Measurements from ENCODE around the gene IL12RB1. TPM values are rescaled to one million over a fixed set of nuclear protein-coding genes. Genes with fewer than 3 reads are reported as not detected.

The IL12RB1 gene
- total RNA-seq, 4 donors from 2014 or later = 1.1 to 4.4 (median 1.6) TPM

GRCh38 chr19:18016209-18016910 is 70.4 kb downstream of the IL12RB1 start:
- ATAC-seq (ENCODE audit: low FRiP score) = no peak

GRCh38 chr19:18014197-18014596 is 72.5 kb downstream of the IL12RB1 start:
- no peak for TF ChIP-seq CTCF (IDR thresholded peaks at IDR 0.05)
- no peak for ATAC-seq (ENCODE audit: low FRiP score)
- DNase-seq (ENCODE audit: low spot score) = no peak

More at GRCh38 chr19:18016209-18016910, 70.4 kb downstream of the IL12RB1 start:
- TF ChIP-seq CTCF (IDR thresholded peaks at IDR 0.05) = no peak
- DNase-seq (ENCODE audit: low spot score) = no peak

GRCh38 chr19:18013210-18014111 is 73.3 kb downstream of the IL12RB1 start:
- TF ChIP-seq CTCF (IDR thresholded peaks at IDR 0.05) = no peak
- DNase-seq (ENCODE audit: low spot score) (no peak), ATAC-seq (ENCODE audit: low FRiP score) (no peak)

- TF ChIP-seq CTCF (IDR thresholded peaks at IDR 0.05) = no peak
- DNase-seq (ENCODE audit: low spot score) (no peak), ATAC-seq (ENCODE audit: low FRiP score) (no peak)
These were observed 76.6 kb downstream of the IL12RB1 start for GRCh38 chr19:18010149-18010548.

- DNase-seq (ENCODE audit: low spot score) (no peak), ATAC-seq (ENCODE audit: low FRiP score) (no peak)
- TF ChIP-seq CTCF (IDR thresholded peaks at IDR 0.05) = no peak
These were observed 77.2 kb downstream of the IL12RB1 start for GRCh38 chr19:18009412-18010066.

Other genes starting within 250 kb of the IL12RB1 start
- 10 to 100 TPM in 2 of 4 donors, 1 to 10 TPM in 2; 2.3 to 25.1 (median 13.4) TPM for gene JAK3, start 239.0 kb downstream of the IL12RB1 start, total RNA-seq
- gene RPL18A, start 227.0 kb downstream of the IL12RB1 start, total RNA-seq = 1,000 to 10,000 TPM; 1,225 to 1,599 (median 1,335) TPM
- gene SLC5A5, start 215.0 kb downstream of the IL12RB1 start, total RNA-seq = under 1 TPM in 1 of 4 donors, not detected in 3; 0.09 TPM
- 10 to 100 TPM; 34.7 to 73.4 (median 49.5) TPM for gene CCDC124, start 153.9 kb downstream of the IL12RB1 start, total RNA-seq
- gene KCNN1, start 119.8 kb downstream of the IL12RB1 start, total RNA-seq = 1 to 10 TPM in 1 of 4 donors, under 1 TPM in 2, not detected in 1; 0.12 to 1.0 (median 0.88) TPM
- gene ARRDC2, start 78.8 kb downstream of the IL12RB1 start, total RNA-seq = 100 to 1,000 TPM in 1 of 4 donors, 10 to 100 TPM in 3; 16.0 to 117 (median 30.3) TPM
- 10 to 100 TPM in 2 of 4 donors, 1 to 10 TPM in 2; 4.5 to 14.8 (median 8.9) TPM for gene MAST3, start 10.8 kb upstream of the IL12RB1 start, total RNA-seq
- 10 to 100 TPM in 1 of 4 donors, 1 to 10 TPM in 3; 6.3 to 11.7 (median 7.4) TPM for gene PIK3R2, start 66.2 kb upstream of the IL12RB1 start, total RNA-seq
- gene IFI30, start 86.9 kb upstream of the IL12RB1 start, total RNA-seq = 100 to 1,000 TPM in 2 of 4 donors, 10 to 100 TPM in 2; 74.8 to 466 (median 148) TPM
- gene MPV17L2, start 106.3 kb upstream of the IL12RB1 start, total RNA-seq = 10 to 100 TPM; 19.6 to 29.7 (median 22.5) TPM
- 1 to 10 TPM in 1 of 4 donors, under 1 TPM in 1, not detected in 2; 0.63 to 2.0 TPM for gene RAB3A, start 117.1 kb upstream of the IL12RB1 start, total RNA-seq
- gene PDE4C, start 139.5 kb upstream of the IL12RB1 start, total RNA-seq = 1 to 10 TPM in 1 of 4 donors, under 1 TPM in 2, not detected in 1; 0.12 to 1.5 (median 0.63) TPM
- 10 to 100 TPM in 2 of 4 donors, 1 to 10 TPM in 2; 1.7 to 15.9 (median 7.4) TPM for gene IQCN, start 187.5 kb upstream of the IL12RB1 start, total RNA-seq
- 100 to 1,000 TPM; 398 to 859 (median 623) TPM for gene JUND, start 194.7 kb upstream of the IL12RB1 start, total RNA-seq
- 100 to 1,000 TPM in 1 of 4 donors, 10 to 100 TPM in 3; 58.6 to 140 (median 93.1) TPM for gene LSM4, start 236.1 kb upstream of the IL12RB1 start, total RNA-seq

Measured in omental fat pad (tissue), 4 donors.